C4-2B (cell line): Measurements from ENCODE around the gene ANKLE1.
"Not testable (repeated sequence)": the region's sequence is repeated elsewhere in the genome, so short reads cannot be mapped to it uniquely, and the experiment has no call there.

ENCODE experiments used
- H3K27ac ChIP-seq: fragments of 450-650 bp; 2 replicates; pipeline ENCODE4 v1.5.1; 2017
- CTCF ChIP-seq: fragments of 450-650 bp; conservative IDR thresholded peaks from 2 replicates; pipeline ENCODE4 v1.5.1; 2017; ENCODE audit warnings: mild to moderate bottlenecking
- ZFX ChIP-seq: fragments of 450-650 bp; IDR thresholded peaks from 2 replicates; pipeline ENCODE4 v1.6.1; 2017

ANKLE1 gene

GRCh38 chr19:17264641-17264979, 17.1 kb upstream of the ANKLE1 start, which contains the start of gene USHBP1:
TSS of gene USHBP1 (minus strand) at chr19:17264745. CDS start at chr19:17264299, 446 bp downstream.
- TF ChIP-seq CTCF (no peak), ZFX (no peak)
- no peak within 1 kb of the TSS for H3K27ac ChIP-seq

- TF ChIP-seq ZFX (no peak), CTCF (no peak)
- no peak overlapping the region for H3K27ac ChIP-seq
Observed at GRCh38 chr19:17266026-17266425, 15.7 kb upstream of the ANKLE1 start.

GRCh38 chr19:17266589-17266974, 15.1 kb upstream of the ANKLE1 start:
- TF ChIP-seq ZFX (no peak), CTCF (no peak)
- no peak overlapping the region for H3K27ac ChIP-seq

GRCh38 chr19:17266975-17267788, 14.5 kb upstream of the ANKLE1 start, which contains the start of gene BABAM1:
TSS of gene BABAM1 (plus strand) at chr19:17267443. CDS start at chr19:17268807, 1,364 bp downstream.
- peak within 1 kb of the TSS; percentile 73 for H3K27ac ChIP-seq
- TF ChIP-seq CTCF (no peak), ZFX (no peak)

GRCh38 chr19:17268754-17269153, 12.9 kb upstream of the ANKLE1 start:
- H3K27ac ChIP-seq, result peak overlapping the region; percentile 73; the same call in 1 of the 2 replicates
- TF ChIP-seq ZFX, result no peak
- no peak for TF ChIP-seq CTCF

GRCh38 chr19:17274892-17275291, 6.8 kb upstream of the ANKLE1 start:
- H3K27ac ChIP-seq, result not testable (repeated sequence)

GRCh38 chr19:17275441-17276175, 6.1 kb upstream of the ANKLE1 start:
- TF ChIP-seq CTCF (no peak), ZFX (no peak)
- no peak overlapping the region for H3K27ac ChIP-seq
